Panc1 (cell line): Measurements from ENCODE around the gene MAP3K6. TPM values are rescaled to one million over a fixed set of nuclear protein-coding genes. Genes with fewer than 3 reads are reported as not detected.
A peak's percentile ranks its signal among the peaks of the same experiment; 100 is the strongest.

Experiments
- ATAC-seq: fragments of 200-7000 bp; cut with Tn5 transposase; 2 replicates; pipeline ENCODE4 v1.9.1; 2020; ENCODE audit warnings: mild to moderate bottlenecking, moderate library complexity
- BruUV-seq: library from RNA; stranded (reverse); fragments of 400-500 nt; replicated peaks from 2 replicates; lab custom pipeline; 2021; lab: Mats Ljungman, UMichigan
- CTCF ChIA-PET: fragments of 300-600 bp; sonication (Branson Sonifier 250); formaldehyde crosslinking; loops from one replicate; lab custom pipeline; 2022; ENCODE audit warnings: antibody characterized with exemption; lab: Charles Lee
- POLR2A ChIA-PET: fragments of 300-600 bp; sonication (Branson Sonifier 250); formaldehyde crosslinking; loops from one replicate; lab custom pipeline; 2022; ENCODE audit warnings: antibody characterized with exemption; lab: Charles Lee
- DNase-seq: peaks from one replicate; pipeline ENCODE4 v3.0.0-alpha.2; 2010; ENCODE audit warnings: low read depth, low spot score
- H3K27ac ChIP-seq: 2 replicates; pipeline ENCODE4 v1.5.1; 2011; ENCODE audit warnings: mild to moderate bottlenecking, low read length, inconsistent platforms
- H3K27me3 ChIP-seq: fragments of 200-500 bp; sonication (Bioruptor generic); 2 replicates; pipeline ENCODE4 v1.6.0; 2014; ENCODE audit warnings: low read length, inconsistent platforms; ENCODE audit not compliant: control insufficient read depth, insufficient read depth
- H3K36me3 ChIP-seq: fragments of 200-500 bp; sonication (Bioruptor generic); 2 replicates; pipeline ENCODE4 v1.5.1; 2014; ENCODE audit warnings: inconsistent platforms, mild to moderate bottlenecking, low read length, moderate library complexity; ENCODE audit not compliant: control insufficient read depth, insufficient read depth
- H3K4me1 ChIP-seq: 2 replicates; pipeline ENCODE4 v1.5.1; 2011; ENCODE audit warnings: inconsistent platforms, mild to moderate bottlenecking, low read length, moderate library complexity; ENCODE audit not compliant: control insufficient read depth, insufficient read depth
- H3K4me3 ChIP-seq, 2 experiments: 2 replicates each; pipeline ENCODE4 v1.5.1; 2011 to 2012; ENCODE audit warnings: low read depth in 2 of 2, low read length in 2 of 2, mild to moderate bottlenecking in 2 of 2, inconsistent platforms in 1 of 2, moderate library complexity in 1 of 2
- H3K9me3 ChIP-seq: fragments of 200-500 bp; sonication (Bioruptor generic); 2 replicates; pipeline ENCODE4 v1.5.1; 2014; ENCODE audit warnings: low read depth, mild to moderate bottlenecking, inconsistent platforms, low read length, moderate library complexity; ENCODE audit not compliant: control insufficient read depth, insufficient read depth
- POLR2AphosphoS5 ChIP-seq: IDR thresholded peaks from 2 replicates; pipeline ENCODE4 v1.6.1; 2012; ENCODE audit warnings: mild to moderate bottlenecking, low read depth, low read length, moderate library complexity
- REST ChIP-seq, 2 experiments: IDR thresholded peaks; 2 replicates each; pipeline ENCODE4 v1.6.1; 2011 to 2012; ENCODE audit warnings: low read depth in 2 of 2, control low read depth in 1 of 2, low read length in 1 of 2, mild to moderate bottlenecking in 1 of 2, moderate library complexity in 1 of 2; ENCODE audit not compliant: insufficient read depth in 1 of 2
- SIN3A ChIP-seq: IDR thresholded peaks from 2 replicates; pipeline ENCODE4 v1.6.1; 2012; ENCODE audit warnings: low read depth, mild to moderate bottlenecking, low read length, moderate library complexity, borderline replicate concordance; ENCODE audit not compliant: insufficient read depth
- TCF7L2 ChIP-seq: IDR thresholded peaks from 2 replicates; pipeline ENCODE4 v1.6.1; 2011; ENCODE audit warnings: mild to moderate bottlenecking, low read depth, low read length, inconsistent platforms
- in situ Hi-C: cut with HindIII; loops from 2 replicates; pipeline ENCODE4 v1.10.0; 2016; ENCODE audit warnings: low sequenced_read_pairs, low pct_unique_long_range_greater_than_20kb
- intact Hi-C: fragments of 100-400 bp; cut with micrococcal nuclease; formaldehyde crosslinking; loops from one replicate; pipeline ENCODE4 v1.10.0; 2022; ENCODE audit not compliant: unreplicated experiment
- total RNA-seq: library from RNA; stranded (reverse); gene quantifications from one replicate; pipeline ENCODE4 v1.2.1, GENCODE V29; 2021; ENCODE audit not compliant: unreplicated experiment
- TF ChIP-seq, protein P1 (sequence below): fragments of 450-650 bp; IDR thresholded peaks from 2 replicates; pipeline ENCODE4 v1.5.1; 2017; ENCODE audit warnings: mild to moderate bottlenecking

The MAP3K6 gene
- total RNA-seq, 1 experiment from 2014 or later: 56.9 TPM

- H3K4me1 ChIP-seq: no peaks in the 10 kb centered on the region; the same call in 1 of the 2 replicates
- intact Hi-C loops: no loop called here
- H3K36me3 ChIP-seq: no peaks in the 10 kb centered on the region
- no peak overlapping the region for H3K4me3 ChIP-seq
- no peaks in the 10 kb centered on the region for H3K9me3 ChIP-seq
- in situ Hi-C loops: no loop called here
- BruUV-seq: no TSS peak
- DNase-seq: no peak
- no peaks in the 10 kb centered on the region for H3K27me3 ChIP-seq
- no peak overlapping the region for H3K27ac ChIP-seq
- TF ChIP-seq POLR2AphosphoS5: no peak
- no peak for TF ChIP-seq REST (IDR thresholded peaks at IDR 0.05; ENCODE audit: insufficient read depth in 1 of 2, low read depth in 2 of 2, low read length in 1 of 2)
- TF ChIP-seq, protein P1, sequence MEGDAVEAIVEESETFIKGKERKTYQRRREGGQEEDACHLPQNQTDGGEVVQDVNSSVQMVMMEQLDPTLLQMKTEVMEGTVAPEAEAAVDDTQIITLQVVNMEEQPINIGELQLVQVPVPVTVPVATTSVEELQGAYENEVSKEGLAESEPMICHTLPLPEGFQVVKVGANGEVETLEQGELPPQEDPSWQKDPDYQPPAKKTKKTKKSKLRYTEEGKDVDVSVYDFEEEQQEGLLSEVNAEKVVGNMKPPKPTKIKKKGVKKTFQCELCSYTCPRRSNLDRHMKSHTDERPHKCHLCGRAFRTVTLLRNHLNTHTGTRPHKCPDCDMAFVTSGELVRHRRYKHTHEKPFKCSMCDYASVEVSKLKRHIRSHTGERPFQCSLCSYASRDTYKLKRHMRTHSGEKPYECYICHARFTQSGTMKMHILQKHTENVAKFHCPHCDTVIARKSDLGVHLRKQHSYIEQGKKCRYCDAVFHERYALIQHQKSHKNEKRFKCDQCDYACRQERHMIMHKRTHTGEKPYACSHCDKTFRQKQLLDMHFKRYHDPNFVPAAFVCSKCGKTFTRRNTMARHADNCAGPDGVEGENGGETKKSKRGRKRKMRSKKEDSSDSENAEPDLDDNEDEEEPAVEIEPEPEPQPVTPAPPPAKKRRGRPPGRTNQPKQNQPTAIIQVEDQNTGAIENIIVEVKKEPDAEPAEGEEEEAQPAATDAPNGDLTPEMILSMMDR: no peak
- TF ChIP-seq SIN3A: no peak
- TF ChIP-seq TCF7L2: no peak
- ChIA-PET CTCF (no interaction called here), POLR2A (no interaction called here)
- ATAC-seq: peak; percentile 15; the same call in 1 of the 2 replicates
Measured at GRCh38 chr1:27400082-27400962, 33.6 kb upstream of the MAP3K6 start.

DNA sequence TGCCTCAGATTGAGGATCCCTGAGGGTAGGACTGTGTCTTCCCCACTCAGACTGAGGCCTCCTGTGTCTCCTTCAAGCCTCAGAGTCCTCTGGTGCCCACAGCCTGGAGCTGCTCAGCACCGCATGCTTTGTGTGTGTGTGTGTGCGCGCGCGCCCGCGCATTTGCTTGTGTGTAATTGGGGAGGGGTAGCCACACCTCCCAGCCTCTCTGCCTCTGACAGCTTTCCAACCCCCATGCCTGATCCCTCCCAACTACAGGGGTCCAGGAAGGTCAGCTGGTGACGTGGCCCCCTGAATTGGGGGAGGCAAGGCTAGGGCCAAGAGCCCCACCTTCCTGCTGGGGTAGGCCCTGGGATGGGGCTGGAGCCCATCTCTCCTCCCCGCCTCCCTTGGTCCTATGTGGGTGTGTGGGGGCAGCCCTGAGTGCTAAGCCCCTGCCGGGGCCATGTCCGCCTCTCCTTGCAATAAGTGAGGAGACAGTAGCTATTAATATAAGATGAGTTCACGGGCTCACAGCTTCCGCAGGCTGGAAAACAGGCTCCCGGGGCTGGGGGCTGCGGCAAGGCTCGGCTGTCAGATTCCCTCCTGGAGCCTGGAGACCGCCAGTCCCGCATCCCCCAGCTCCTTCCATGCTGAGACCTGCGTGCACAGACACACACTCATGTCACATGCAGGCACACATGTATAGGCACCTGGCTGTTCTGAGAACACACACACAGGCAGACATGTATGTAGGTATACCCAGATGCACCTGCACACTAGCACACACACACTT lies 32.7 kb upstream of the MAP3K6 start:
- ChIA-PET POLR2A (no interaction called here), CTCF (no interaction called here)
- Histone ChIP-seq H3K27ac (no peak overlapping the region), H3K9me3 (no peaks in the 10 kb centered on the region), H3K27me3 (no peaks in the 10 kb centered on the region), H3K4me1 (no peaks in the 10 kb centered on the region; the same call in 1 of the 2 replicates), H3K36me3 (no peaks in the 10 kb centered on the region), H3K4me3 (no peak overlapping the region)
- TF ChIP-seq, protein P1: no peak
- TF ChIP-seq TCF7L2 (no peak), SIN3A (no peak), REST (IDR thresholded peaks at IDR 0.05; ENCODE audit: insufficient read depth in 1 of 2, low read depth in 2 of 2, low read length in 1 of 2) (no peak), POLR2AphosphoS5 (no peak)
- DNase-seq (no peak), ATAC-seq (no peak)
- in situ Hi-C loops (no loop called here), intact Hi-C loops (loop anchor here (10.0 kb wide), 1 partner anchor 265 kb away; no protein-coding TSS in a partner anchor)
- BruUV-seq: no TSS peak
